Measurements from ENCODE around the gene B4GALT3. TPM values are rescaled to one million over a fixed set of nuclear protein-coding genes. Genes with fewer than 3 reads are reported as not detected.

The B4GALT3 gene
- total RNA-seq, 2 donors from 2014 or later = 55.9 to 56.5 TPM

- no peaks in the 10 kb centered on the region for H3K27me3 Mint-ChIP-seq (ENCODE audit: low read depth)
- peaks cover 59% of the 10 kb centered on the region for H3K4me1 Mint-ChIP-seq (ENCODE audit: low read depth)
- H3K4me3 Mint-ChIP-seq = no peak overlapping the region
- no peak for ATAC-seq (replicated peaks in 1 of 2)
- no peaks in the 10 kb centered on the region for H3K36me3 Mint-ChIP-seq (ENCODE audit: insufficient read depth in 2 of 2)
- peaks cover 0 to 3% of the 10 kb centered on the region in 2 donors for H3K9me3 Mint-ChIP-seq
- H3K27ac Mint-ChIP-seq = peak overlapping the region; percentile 5
- DNase-seq = no peak
Observed at GRCh38 chr1:161188381-161188780, 11.1 kb upstream of the B4GALT3 start.

GRCh38 chr1:161187311-161187710 lies 10.0 kb upstream of the B4GALT3 start:
- H3K36me3 Mint-ChIP-seq (ENCODE audit: insufficient read depth in 2 of 2) = no peaks in the 10 kb centered on the region
- H3K27me3 Mint-ChIP-seq (ENCODE audit: low read depth) = no peaks in the 10 kb centered on the region
- peaks cover 62% of the 10 kb centered on the region for H3K4me1 Mint-ChIP-seq (ENCODE audit: low read depth)
- H3K4me3 Mint-ChIP-seq = no peak overlapping the region
- DNase-seq (no peak), ATAC-seq (replicated peaks in 1 of 2) (no peak)
- peak overlapping the region; percentile 43 for H3K27ac Mint-ChIP-seq
- H3K9me3 Mint-ChIP-seq = peaks cover 0 to 3% of the 10 kb centered on the region in 2 donors

- Mint-ChIP-seq H3K27me3 (ENCODE audit: low read depth) (no peaks in the 10 kb centered on the region), H3K36me3 (ENCODE audit: insufficient read depth in 2 of 2) (no peaks in the 10 kb centered on the region), H3K27ac (peak overlapping the region; percentile 95), H3K4me3 (peak overlapping the region; percentile 67 to 83), H3K9me3 (peaks cover 0 to 3% of the 10 kb centered on the region in 2 donors), H3K4me1 (ENCODE audit: low read depth) (peaks cover 76% of the 10 kb centered on the region)
- ATAC-seq (replicated peaks in 1 of 2) (no peak), DNase-seq (no peak)
Observed at GRCh38 chr1:161185732-161186311, 8.5 kb upstream of the B4GALT3 start.

- Mint-ChIP-seq H3K27ac (peak overlapping the region; percentile 95), H3K27me3 (ENCODE audit: low read depth) (no peaks in the 10 kb centered on the region), H3K4me3 (peak overlapping the region; percentile 67 to 83), H3K36me3 (ENCODE audit: insufficient read depth in 2 of 2) (no peaks in the 10 kb centered on the region), H3K9me3 (peaks cover 0 to 3% of the 10 kb centered on the region in 2 donors), H3K4me1 (ENCODE audit: low read depth) (peaks cover 81% of the 10 kb centered on the region)
- peak; percentile 76 to 78 for DNase-seq
- peak; percentile 75 to 76 for ATAC-seq (replicated peaks in 1 of 2)
Observed at GRCh38 chr1:161185282-161185682, 8.0 kb upstream of the B4GALT3 start.

- Mint-ChIP-seq H3K9me3 (no peaks in the 10 kb centered on the region), H3K27me3 (ENCODE audit: low read depth) (no peaks in the 10 kb centered on the region), H3K4me1 (ENCODE audit: low read depth) (peaks cover 86% of the 10 kb centered on the region), H3K4me3 (peak overlapping the region; percentile 64 to 81), H3K36me3 (ENCODE audit: insufficient read depth in 2 of 2) (peaks cover 0 to under 1% of the 10 kb centered on the region in 2 donors), H3K27ac (peak overlapping the region; percentile 65)
- ATAC-seq (replicated peaks in 1 of 2) (peak; percentile 71 to 75), DNase-seq (peak; percentile 69 to 75)
Observed at GRCh38 chr1:161182214-161182613, 4.9 kb upstream of the B4GALT3 start.

GRCh38 chr1:161180639-161181038 lies 3.3 kb upstream of the B4GALT3 start:
- peaks cover 81% of the 10 kb centered on the region for H3K4me1 Mint-ChIP-seq (ENCODE audit: low read depth)
- peaks cover 0 to 5% of the 10 kb centered on the region in 2 donors for H3K36me3 Mint-ChIP-seq (ENCODE audit: insufficient read depth in 2 of 2)
- ATAC-seq (replicated peaks in 1 of 2) (no peak), DNase-seq (no peak)
- no peaks in the 10 kb centered on the region for H3K27me3 Mint-ChIP-seq (ENCODE audit: low read depth)
- peak overlapping the region; percentile 31 for H3K27ac Mint-ChIP-seq
- H3K4me3 Mint-ChIP-seq = peak overlapping the region in 1 of 2 donors; percentile 25
- no peaks in the 10 kb centered on the region for H3K9me3 Mint-ChIP-seq

- ATAC-seq (replicated peaks in 1 of 2) = no peak
- H3K4me3 Mint-ChIP-seq = no peak overlapping the region
Observed at GRCh38 chr1:161179698-161180097, 2.4 kb upstream of the B4GALT3 start.

GRCh38 chr1:161177936-161178244 lies 583 bp upstream of the B4GALT3 start:
- H3K4me3 Mint-ChIP-seq = peak overlapping the region; percentile 93 to 95
- ATAC-seq (replicated peaks in 1 of 2) (no peak), DNase-seq (no peak)
- H3K9me3 Mint-ChIP-seq = no peaks in the 10 kb centered on the region
- H3K4me1 Mint-ChIP-seq (ENCODE audit: low read depth) = peaks cover 78% of the 10 kb centered on the region
- H3K36me3 Mint-ChIP-seq (ENCODE audit: insufficient read depth in 2 of 2) = peaks cover 8 to 26% of the 10 kb centered on the region in 2 donors
- no peaks in the 10 kb centered on the region for H3K27me3 Mint-ChIP-seq (ENCODE audit: low read depth)
- peak overlapping the region; percentile 25 for H3K27ac Mint-ChIP-seq

More at GRCh38 chr1:161179698-161180097, 2.4 kb upstream of the B4GALT3 start:
- Mint-ChIP-seq H3K4me1 (ENCODE audit: low read depth) (peaks cover 81% of the 10 kb centered on the region), H3K9me3 (no peaks in the 10 kb centered on the region), H3K27me3 (ENCODE audit: low read depth) (no peaks in the 10 kb centered on the region), H3K27ac (peak overlapping the region; percentile 3), H3K36me3 (ENCODE audit: insufficient read depth in 2 of 2) (peaks cover 5 to 9% of the 10 kb centered on the region in 2 donors)
- no peak for DNase-seq

GRCh38 chr1:161176468-161177111 lies 717 bp downstream of the B4GALT3 start:
- no peaks in the 10 kb centered on the region for H3K9me3 Mint-ChIP-seq
- peaks cover 9 to 31% of the 10 kb centered on the region in 2 donors for H3K36me3 Mint-ChIP-seq (ENCODE audit: insufficient read depth in 2 of 2)
- peaks cover 71% of the 10 kb centered on the region for H3K4me1 Mint-ChIP-seq (ENCODE audit: low read depth)
- peak overlapping the region; percentile 93 to 95 for H3K4me3 Mint-ChIP-seq
- H3K27me3 Mint-ChIP-seq (ENCODE audit: low read depth) = no peaks in the 10 kb centered on the region
- no peak for ATAC-seq (replicated peaks in 1 of 2)
- DNase-seq = no peak
- peak overlapping the region; percentile 94 for H3K27ac Mint-ChIP-seq

- peaks cover 65% of the 10 kb centered on the region for H3K4me1 Mint-ChIP-seq (ENCODE audit: low read depth)
Observed at GRCh38 chr1:161175771-161176453, 1.4 kb downstream of the B4GALT3 start.

GRCh38 chr1:161174911-161175310 lies 2.4 kb downstream of the B4GALT3 start:
- DNase-seq (no peak), ATAC-seq (replicated peaks in 1 of 2) (no peak)
- Mint-ChIP-seq H3K27me3 (ENCODE audit: low read depth) (no peaks in the 10 kb centered on the region), H3K4me3 (peak overlapping the region in 1 of 2 donors; percentile 18), H3K4me1 (ENCODE audit: low read depth) (peaks cover 55% of the 10 kb centered on the region), H3K27ac (peak overlapping the region; percentile 25), H3K36me3 (ENCODE audit: insufficient read depth in 2 of 2) (peaks cover 11 to 33% of the 10 kb centered on the region in 2 donors), H3K9me3 (no peaks in the 10 kb centered on the region)

More at GRCh38 chr1:161175771-161176453, 1.4 kb downstream of the B4GALT3 start:
- no peak for DNase-seq
- Mint-ChIP-seq H3K27me3 (ENCODE audit: low read depth) (no peaks in the 10 kb centered on the region), H3K4me3 (peak overlapping the region; percentile 93 to 95), H3K9me3 (no peaks in the 10 kb centered on the region), H3K27ac (peak overlapping the region; percentile 94), H3K36me3 (ENCODE audit: insufficient read depth in 2 of 2) (peaks cover 11 to 33% of the 10 kb centered on the region in 2 donors)
- ATAC-seq (replicated peaks in 1 of 2) = no peak

GRCh38 chr1:161173711-161174110 lies 3.6 kb downstream of the B4GALT3 start:
- no peaks in the 10 kb centered on the region for H3K9me3 Mint-ChIP-seq
- H3K4me1 Mint-ChIP-seq (ENCODE audit: low read depth) = peaks cover 54% of the 10 kb centered on the region
- H3K27ac Mint-ChIP-seq = no peak overlapping the region
- H3K27me3 Mint-ChIP-seq (ENCODE audit: low read depth) = no peaks in the 10 kb centered on the region
- ATAC-seq (replicated peaks in 1 of 2) = no peak
- no peak for DNase-seq
- no peak overlapping the region for H3K4me3 Mint-ChIP-seq
- peaks cover 11 to 33% of the 10 kb centered on the region in 2 donors for H3K36me3 Mint-ChIP-seq (ENCODE audit: insufficient read depth in 2 of 2)

- no peak overlapping the region for H3K4me3 Mint-ChIP-seq
- DNase-seq = no peak
- no peaks in the 10 kb centered on the region for H3K9me3 Mint-ChIP-seq
- no peaks in the 10 kb centered on the region for H3K27me3 Mint-ChIP-seq (ENCODE audit: low read depth)
- H3K4me1 Mint-ChIP-seq (ENCODE audit: low read depth) = peaks cover 53% of the 10 kb centered on the region
- peak overlapping the region; percentile 79 for H3K27ac Mint-ChIP-seq
- H3K36me3 Mint-ChIP-seq (ENCODE audit: insufficient read depth in 2 of 2) = peaks cover 11 to 33% of the 10 kb centered on the region in 2 donors
- ATAC-seq (replicated peaks in 1 of 2) = no peak
Observed at GRCh38 chr1:161172776-161173376, 4.4 kb downstream of the B4GALT3 start.
